ENCODE measurements around the gene GPAM.

DNA sequence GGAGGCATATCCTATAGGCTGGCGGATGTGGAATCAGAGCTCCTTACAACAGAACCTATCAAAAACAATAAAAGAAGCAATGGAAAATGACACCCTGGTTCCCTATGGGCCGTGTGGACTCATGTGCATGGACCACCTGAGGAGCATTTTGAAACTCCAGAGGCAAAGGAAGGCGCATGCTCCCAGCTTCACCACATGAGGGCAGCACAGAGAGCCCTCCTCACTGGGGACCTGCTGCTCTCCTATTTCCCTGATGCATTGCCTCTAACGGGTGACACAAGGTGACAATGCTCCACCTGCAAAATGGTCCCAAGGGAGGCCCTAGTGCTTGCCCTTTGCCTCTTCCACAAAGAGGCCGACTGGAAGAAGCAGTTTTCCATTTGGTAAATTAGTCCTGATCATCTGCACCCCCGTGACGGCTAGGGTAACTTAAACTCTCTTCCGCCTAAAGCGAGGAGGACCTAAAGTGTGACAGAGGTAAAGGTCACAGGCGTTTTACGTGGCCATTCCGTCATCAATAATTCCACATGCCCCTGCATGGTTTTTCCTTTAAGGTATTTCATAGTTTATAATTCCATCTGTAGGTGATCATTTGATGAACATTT lies 67.7 kb downstream of the GPAM start:
- TF ChIP-seq, protein P1, sequence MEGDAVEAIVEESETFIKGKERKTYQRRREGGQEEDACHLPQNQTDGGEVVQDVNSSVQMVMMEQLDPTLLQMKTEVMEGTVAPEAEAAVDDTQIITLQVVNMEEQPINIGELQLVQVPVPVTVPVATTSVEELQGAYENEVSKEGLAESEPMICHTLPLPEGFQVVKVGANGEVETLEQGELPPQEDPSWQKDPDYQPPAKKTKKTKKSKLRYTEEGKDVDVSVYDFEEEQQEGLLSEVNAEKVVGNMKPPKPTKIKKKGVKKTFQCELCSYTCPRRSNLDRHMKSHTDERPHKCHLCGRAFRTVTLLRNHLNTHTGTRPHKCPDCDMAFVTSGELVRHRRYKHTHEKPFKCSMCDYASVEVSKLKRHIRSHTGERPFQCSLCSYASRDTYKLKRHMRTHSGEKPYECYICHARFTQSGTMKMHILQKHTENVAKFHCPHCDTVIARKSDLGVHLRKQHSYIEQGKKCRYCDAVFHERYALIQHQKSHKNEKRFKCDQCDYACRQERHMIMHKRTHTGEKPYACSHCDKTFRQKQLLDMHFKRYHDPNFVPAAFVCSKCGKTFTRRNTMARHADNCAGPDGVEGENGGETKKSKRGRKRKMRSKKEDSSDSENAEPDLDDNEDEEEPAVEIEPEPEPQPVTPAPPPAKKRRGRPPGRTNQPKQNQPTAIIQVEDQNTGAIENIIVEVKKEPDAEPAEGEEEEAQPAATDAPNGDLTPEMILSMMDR (IDR thresholded peaks at IDR 0.05) = peak; percentile 43 to 69 (median 59)
- no peak for TF ChIP-seq POLR2AphosphoS5 (IDR thresholded peaks at IDR 0.05)

Measured in transverse colon (tissue), 4 donors.